GM23338 (cell line): ENCODE measurements around the gene RNF167. TPM values are rescaled to one million over a fixed set of nuclear protein-coding genes. Genes with fewer than 3 reads are reported as not detected.

ENCODE experiments used
- ATAC-seq: fragments of 200-7000 bp; cut with Tn5 transposase; 3 replicates; pipeline ENCODE4 v1.9.1; 2020
- DNase-seq: peaks from one replicate; pipeline ENCODE4 v3.0.0-alpha.2; 2015; ENCODE audit warnings: low spot score
- H2AFZ ChIP-seq: fragments of 200-600 bp; sonication (generic); 2 replicates; pipeline ENCODE4 v1.8.0; 2016; ENCODE audit warnings: antibody characterized with exemption, mild to moderate bottlenecking, moderate library complexity
- H3F3A ChIP-seq: fragments of 200-600 bp; sonication (generic); replicated peaks from 2 replicates; pipeline ENCODE4 v1.8.0; 2017; ENCODE audit warnings: antibody characterized with exemption, mixed run types, low read depth
- H3K27ac ChIP-seq: fragments of 200-600 bp; sonication (generic); 2 replicates; pipeline ENCODE4 v1.6.1; 2016; ENCODE audit warnings: low read depth
- H3K27me3 ChIP-seq: fragments of 200-600 bp; sonication (generic); 2 replicates; pipeline ENCODE4 v1.8.0; 2016; ENCODE audit warnings: mild to moderate bottlenecking, mixed run types, moderate library complexity; ENCODE audit not compliant: insufficient read depth
- H3K36me3 ChIP-seq: fragments of 200-600 bp; sonication (generic); 2 replicates; pipeline ENCODE4 v1.8.0; 2016; ENCODE audit warnings: mild to moderate bottlenecking; ENCODE audit not compliant: insufficient read depth
- H3K4me1 ChIP-seq: fragments of 200-600 bp; sonication (generic); 2 replicates; pipeline ENCODE4 v1.8.0; 2016; ENCODE audit warnings: mild to moderate bottlenecking, moderate library complexity; ENCODE audit not compliant: insufficient read depth
- H3K4me2 ChIP-seq: fragments of 200-600 bp; sonication (generic); 2 replicates; pipeline ENCODE4 v1.7.1; 2017; ENCODE audit warnings: mixed run types
- H3K4me3 ChIP-seq: fragments of 200-600 bp; sonication (generic); 2 replicates; pipeline ENCODE4 v1.6.1; 2016; ENCODE audit warnings: mixed run types
- H3K79me2 ChIP-seq: fragments of 200-600 bp; sonication (generic); replicated peaks from 2 replicates; pipeline ENCODE4 v1.8.0; 2017; ENCODE audit warnings: mild to moderate bottlenecking; ENCODE audit not compliant: insufficient read depth
- H3K9me2 ChIP-seq: fragments of 200-600 bp; sonication (generic); 2 replicates; pipeline ENCODE4 v1.8.0; 2017; ENCODE audit not compliant: insufficient read depth
- H4K20me1 ChIP-seq: fragments of 200-600 bp; sonication (generic); replicated peaks from 2 replicates; pipeline ENCODE4 v1.8.0; 2017; ENCODE audit warnings: mild to moderate bottlenecking; ENCODE audit not compliant: insufficient read depth
- H3K27ac Mint-ChIP-seq: 2 replicates; pipeline ENCODE4 v1.8.0; 2020; ENCODE audit warnings: inconsistent platforms, mild to moderate bottlenecking, moderate library complexity, mixed read lengths
- H3K27me3 Mint-ChIP-seq: 3 replicates; pipeline ENCODE4 v1.8.0; 2022; ENCODE audit warnings: low read depth, mild to moderate bottlenecking, moderate library complexity, mixed read lengths, inconsistent platforms; ENCODE audit not compliant: insufficient read depth, poor library complexity
- H3K36me3 Mint-ChIP-seq: 3 replicates; pipeline ENCODE4 v1.8.0; 2021; ENCODE audit warnings: low read depth, mild to moderate bottlenecking, inconsistent platforms, moderate library complexity, mixed read lengths
- H3K4me1 Mint-ChIP-seq: 3 replicates; pipeline ENCODE4 v1.8.0; 2020; ENCODE audit warnings: mild to moderate bottlenecking, inconsistent platforms, mixed read lengths
- H3K4me3 Mint-ChIP-seq: 3 replicates; pipeline ENCODE4 v1.8.0; 2021; ENCODE audit warnings: moderate library complexity, mild to moderate bottlenecking, inconsistent platforms, mixed read lengths
- H3K9me3 Mint-ChIP-seq: 3 replicates; pipeline ENCODE4 v1.8.0; 2020; ENCODE audit warnings: moderate library complexity, mild to moderate bottlenecking, inconsistent platforms, mixed read lengths
- CREB1 ChIP-seq: fragments of 250-450 bp; sonication (Bioruptor Pico); IDR thresholded peaks from 2 replicates; pipeline ENCODE4 v1.5.0; 2020; ENCODE audit warnings: low read depth, mild to moderate bottlenecking, moderate library complexity
- CTCF ChIP-seq, 2 experiments: fragments of 200-600 bp in 1 of 2; sonication (generic) in 1 of 2; conservative IDR thresholded peaks; 2 replicates each; pipeline versions ENCODE4 v1.5.1 to v1.6.1; 2016 to 2017; ENCODE audit warnings: antibody characterized with exemption in 2 of 2, low read depth in 2 of 2, mild to moderate bottlenecking in 2 of 2, moderate library complexity in 1 of 2
- ETS1 ChIP-seq: IDR thresholded peaks from 2 replicates; pipeline ENCODE4 v1.6.1; 2016; ENCODE audit warnings: antibody characterized with exemption
- EZH2 ChIP-seq: fragments of 200-600 bp; sonication (generic); IDR thresholded peaks from one replicate; pipeline ENCODE4 v1.8.0; 2017; ENCODE audit warnings: antibody characterized with exemption, mild to moderate bottlenecking, low read depth; ENCODE audit not compliant: unreplicated experiment
- EZH2phosphoT487 ChIP-seq: fragments of 200-600 bp; sonication (generic); IDR thresholded peaks from one replicate; pipeline ENCODE4 v1.8.1; 2018; ENCODE audit warnings: antibody characterized with exemption; ENCODE audit not compliant: unreplicated experiment
- JUNB ChIP-seq: IDR thresholded peaks from one replicate; pipeline ENCODE4 v1.6.1; 2016; ENCODE audit warnings: antibody characterized with exemption; ENCODE audit not compliant: unreplicated experiment
- NANOG ChIP-seq: IDR thresholded peaks from 2 replicates; pipeline ENCODE4 v1.6.1; 2016; ENCODE audit warnings: antibody characterized with exemption, borderline replicate concordance
- POLR2AphosphoS5 ChIP-seq: IDR thresholded peaks from 2 replicates; pipeline ENCODE4 v1.6.1; 2016; ENCODE audit warnings: antibody characterized with exemption, low read depth
- REST ChIP-seq: IDR thresholded peaks from one replicate; pipeline ENCODE4 v1.6.1; 2018; ENCODE audit warnings: antibody characterized with exemption; ENCODE audit not compliant: unreplicated experiment
- STAT1 ChIP-seq: IDR thresholded peaks from one replicate; pipeline ENCODE4 v1.6.1; 2016; ENCODE audit warnings: antibody characterized with exemption; ENCODE audit not compliant: unreplicated experiment
- ZNF114 ChIP-seq: fragments of 250-450 bp; sonication (Bioruptor Pico); IDR thresholded peaks from 2 replicates; pipeline ENCODE4 v1.5.0; 2020; ENCODE audit warnings: mild to moderate bottlenecking, moderate library complexity
- ZNF331 ChIP-seq: fragments of 250-450 bp; sonication (Bioruptor Pico); IDR thresholded peaks from 2 replicates; pipeline ENCODE4 v1.5.0; 2020; ENCODE audit warnings: low read depth, mild to moderate bottlenecking, moderate library complexity
- ZNF462 ChIP-seq: fragments of 250-450 bp; sonication (Bioruptor Pico); IDR thresholded peaks from 2 replicates; pipeline ENCODE4 v1.5.0; 2020; ENCODE audit warnings: mild to moderate bottlenecking, moderate library complexity
- polyA plus RNA-seq: library from polyadenylated mRNA; unstranded; fragments of >200 nt; fragmentation: Nextera tagmentation; extraction: Ambion mirVana; gene quantifications from 2 replicates; pipeline ENCODE4 v1.2.1, GENCODE V29; 2016
- total RNA-seq: library from RNA; depleted of rRNA; stranded (reverse); fragments of >200 nt; shearing (Covaris generic); gene quantifications from 2 replicates; pipeline ENCODE4 v1.2.3, GENCODE V29; 2014

Gene RNF167
- total and polyA plus RNA-seq, 2 experiments from 2014 or later, result 61.2 to 84.4 TPM

- TF ChIP-seq ZNF114 (no peak), POLR2AphosphoS5 (no peak), CREB1 (CRISPR knock-in tag) (no peak), CTCF (conservative IDR thresholded peaks at IDR 0.05; ENCODE audit: low read depth in 2 of 2) (no peak), ZNF462 (no peak), EZH2 (no peak), STAT1 (no peak), JUNB (no peak), ZNF331 (no peak), EZH2phosphoT487 (no peak), REST (no peak), ETS1 (no peak), NANOG (no peak)
- Mint-ChIP-seq H3K9me3 (no peaks in the 10 kb centered on the region), H3K27me3 (peaks cover 33% of the 10 kb centered on the region), H3K36me3 (peaks cover 14% of the 10 kb centered on the region; the same call in 2 of the 3 replicates), H3K27ac (no peak overlapping the region), H3K4me3 (peak overlapping the region; percentile 72), H3K4me1 (peaks cover 26% of the 10 kb centered on the region)
- Histone ChIP-seq H3K36me3 (no peaks in the 10 kb centered on the region; the same call in 1 of the 2 replicates), H4K20me1 (no peaks in the 10 kb centered on the region), H3K27me3 (peaks cover 9% of the 10 kb centered on the region), H3K27ac (no peak overlapping the region), H3K4me3 (peak overlapping the region; percentile 77), H3K4me1 (0 out of 2 replicates have a peak, but pooled peaks cover 5% of the 10 kb centered on the region), H3K9me2 (no peaks in the 10 kb centered on the region), H3K79me2 (no peaks in the 10 kb centered on the region), H2AFZ (no peak overlapping the region), H3K4me2 (peak overlapping the region; percentile 95), H3F3A (peaks cover 37% of the 10 kb centered on the region)
- DNase-seq (no peak), ATAC-seq (no peak)
These were observed 41.1 kb upstream of the RNF167 start for GRCh38 chr17:4898927-4899326.
